A673 (cell line): ENCODE measurements around the gene GRXCR1. TPM values are rescaled to one million over a fixed set of nuclear protein-coding genes. Genes with fewer than 3 reads are reported as not detected.

Source experiments
- BruUV-seq: library from RNA; stranded (reverse); fragments of 400-500 nt; replicated peaks from 2 replicates; lab custom pipeline; 2021; lab: Mats Ljungman, UMichigan
- CTCF ChIA-PET: fragments of 300-600 bp; sonication (Branson Sonifier 250); formaldehyde crosslinking; loops from one replicate; lab custom pipeline; 2022; ENCODE audit warnings: antibody characterized with exemption; lab: Charles Lee
- POLR2A ChIA-PET: fragments of 300-600 bp; sonication (Branson Sonifier 250); formaldehyde crosslinking; loops from one replicate; lab custom pipeline; 2022; ENCODE audit warnings: antibody characterized with exemption; ENCODE audit not compliant: low non-redundant PET; lab: Charles Lee
- DNase-seq: peaks from one replicate; pipeline ENCODE4 v3.0.0-alpha.2; 2015; ENCODE audit warnings: low spot score
- H3K27ac ChIP-seq: fragments of 200-600 bp; sonication (generic); 2 replicates; pipeline ENCODE4 v1.5.1; 2016; ENCODE audit warnings: mixed run types, low read depth, mild to moderate bottlenecking, mixed read lengths, antibody characterized with exemption, low read length; ENCODE audit not compliant: poor library complexity, severe bottlenecking
- H3K27me3 ChIP-seq: fragments of 200-600 bp; sonication (generic); replicated peaks from 2 replicates; pipeline ENCODE4 v1.6.1; 2017; ENCODE audit warnings: mixed run types, low read depth, mild to moderate bottlenecking, mixed read lengths, antibody characterized with exemption, low read length; ENCODE audit not compliant: insufficient read depth, poor library complexity
- H3K36me3 ChIP-seq: fragments of 200-600 bp; sonication (generic); 2 replicates; pipeline ENCODE4 v1.6.1; 2016; ENCODE audit warnings: mixed run types, mild to moderate bottlenecking, mixed read lengths, antibody characterized with exemption, low read length; ENCODE audit not compliant: insufficient read depth, poor library complexity, severe bottlenecking
- H3K4me1 ChIP-seq: fragments of 200-600 bp; sonication (generic); 2 replicates; pipeline ENCODE4 v1.6.1; 2017; ENCODE audit warnings: mixed run types, mild to moderate bottlenecking, mixed read lengths, antibody characterized with exemption, low read length; ENCODE audit not compliant: insufficient read depth, poor library complexity, severe bottlenecking
- H3K4me3 ChIP-seq: fragments of 200-600 bp; sonication (generic); 2 replicates; pipeline ENCODE4 v1.5.1; 2016; ENCODE audit warnings: low read depth, mixed run types, mild to moderate bottlenecking, mixed read lengths, low read length; ENCODE audit not compliant: poor library complexity, severe bottlenecking
- H3K9me3 ChIP-seq: fragments of 200-600 bp; sonication (generic); 2 replicates; pipeline ENCODE4 v1.6.1; 2016; ENCODE audit warnings: mixed run types, low read depth, mild to moderate bottlenecking, mixed read lengths, antibody characterized with exemption, low read length; ENCODE audit not compliant: poor library complexity, severe bottlenecking
- EZH2 ChIP-seq: fragments of 200-600 bp; sonication (generic); IDR thresholded peaks from 2 replicates; pipeline ENCODE4 v1.6.1; 2017; ENCODE audit warnings: borderline replicate concordance, low read depth, mild to moderate bottlenecking, mixed read lengths, antibody characterized with exemption, low read length; ENCODE audit not compliant: poor library complexity, severe bottlenecking
- intact Hi-C: fragments of 100-400 bp; cut with micrococcal nuclease; formaldehyde crosslinking; loops from one replicate; pipeline ENCODE4 v1.10.0; 2022; ENCODE audit not compliant: unreplicated experiment
- total RNA-seq: library from RNA; stranded (reverse); gene quantifications from 2 replicates; pipeline ENCODE4 v1.2.3, GENCODE V29; 2021
- TF ChIP-seq, protein P1 (sequence below): fragments of 300-800, 200-600 bp; sonication (generic); conservative IDR thresholded peaks from 2 replicates; pipeline ENCODE4 v1.5.1; 2017; ENCODE audit warnings: low read depth, mild to moderate bottlenecking, antibody characterized with exemption, low read length, moderate library complexity, mixed read lengths

The GRXCR1 gene
- total RNA-seq, 1 experiment from 2014 or later = not detected

GRCh38 chr4:42925921-42926320 lies 33.4 kb downstream of the GRXCR1 start:
- H3K4me3 ChIP-seq = no peak overlapping the region
- no peaks in the 10 kb centered on the region for H3K4me1 ChIP-seq
- no peaks in the 10 kb centered on the region for H3K27me3 ChIP-seq
- DNase-seq = no peak
- H3K27ac ChIP-seq = no peak overlapping the region
- ChIA-PET POLR2A (no interaction called here), CTCF (no interaction called here)
- intact Hi-C loops = no loop called here
- H3K36me3 ChIP-seq = no peaks in the 10 kb centered on the region
- H3K9me3 ChIP-seq = peaks cover 10% of the 10 kb centered on the region
- TF ChIP-seq, protein P1, sequence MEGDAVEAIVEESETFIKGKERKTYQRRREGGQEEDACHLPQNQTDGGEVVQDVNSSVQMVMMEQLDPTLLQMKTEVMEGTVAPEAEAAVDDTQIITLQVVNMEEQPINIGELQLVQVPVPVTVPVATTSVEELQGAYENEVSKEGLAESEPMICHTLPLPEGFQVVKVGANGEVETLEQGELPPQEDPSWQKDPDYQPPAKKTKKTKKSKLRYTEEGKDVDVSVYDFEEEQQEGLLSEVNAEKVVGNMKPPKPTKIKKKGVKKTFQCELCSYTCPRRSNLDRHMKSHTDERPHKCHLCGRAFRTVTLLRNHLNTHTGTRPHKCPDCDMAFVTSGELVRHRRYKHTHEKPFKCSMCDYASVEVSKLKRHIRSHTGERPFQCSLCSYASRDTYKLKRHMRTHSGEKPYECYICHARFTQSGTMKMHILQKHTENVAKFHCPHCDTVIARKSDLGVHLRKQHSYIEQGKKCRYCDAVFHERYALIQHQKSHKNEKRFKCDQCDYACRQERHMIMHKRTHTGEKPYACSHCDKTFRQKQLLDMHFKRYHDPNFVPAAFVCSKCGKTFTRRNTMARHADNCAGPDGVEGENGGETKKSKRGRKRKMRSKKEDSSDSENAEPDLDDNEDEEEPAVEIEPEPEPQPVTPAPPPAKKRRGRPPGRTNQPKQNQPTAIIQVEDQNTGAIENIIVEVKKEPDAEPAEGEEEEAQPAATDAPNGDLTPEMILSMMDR = no peak
- TF ChIP-seq EZH2 = no peak
- no TSS peak for BruUV-seq

GRCh38 chr4:42927946-42928345 lies 35.4 kb downstream of the GRXCR1 start:
- no peaks in the 10 kb centered on the region for H3K27me3 ChIP-seq
- intact Hi-C loops = no loop called here
- ChIA-PET POLR2A (no interaction called here), CTCF (no interaction called here)
- H3K4me3 ChIP-seq = no peak overlapping the region
- BruUV-seq = no TSS peak
- no peak overlapping the region for H3K27ac ChIP-seq
- no peak for TF ChIP-seq EZH2
- TF ChIP-seq, protein P1 = no peak
- H3K4me1 ChIP-seq = no peaks in the 10 kb centered on the region
- DNase-seq = no peak
- no peaks in the 10 kb centered on the region for H3K36me3 ChIP-seq
- peaks cover 10% of the 10 kb centered on the region for H3K9me3 ChIP-seq

DNA sequence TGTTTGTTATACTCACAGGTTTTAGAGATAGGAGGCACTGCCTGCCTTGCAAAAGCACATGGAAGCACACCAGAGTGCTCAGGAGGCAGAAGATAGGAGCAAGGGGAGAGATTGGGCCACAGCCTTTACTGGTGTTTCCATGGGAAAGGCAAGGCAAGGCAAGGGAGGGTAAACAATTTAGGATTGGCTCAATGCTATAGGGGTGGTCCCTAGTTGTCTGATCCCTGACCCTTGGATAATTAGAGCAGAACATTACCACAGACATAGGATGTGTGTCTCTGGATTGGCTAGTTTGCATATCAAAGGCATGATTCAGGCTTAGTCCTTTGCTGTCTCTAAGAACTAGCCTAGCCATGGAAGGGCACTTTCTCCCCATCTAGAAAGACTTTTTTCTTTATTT lies 36.1 kb downstream of the GRXCR1 start:
- Histone ChIP-seq H3K9me3 (peaks cover 8% of the 10 kb centered on the region), H3K4me1 (no peaks in the 10 kb centered on the region), H3K4me3 (no peak overlapping the region), H3K27ac (no peak overlapping the region), H3K27me3 (no peaks in the 10 kb centered on the region), H3K36me3 (no peaks in the 10 kb centered on the region)
- intact Hi-C loops = no loop called here
- no peak for DNase-seq
- no TSS peak for BruUV-seq
- CTCF ChIA-PET = no interaction called here
- TF ChIP-seq EZH2 = no peak
- TF ChIP-seq, protein P1 = no peak
- POLR2A ChIA-PET = no interaction called here
